Brain microvascular endothelial cell (primary cell): ENCODE data around the gene ATXN7.
A peak's percentile ranks its signal among the peaks of the same experiment; 100 is the strongest.

ENCODE experiments used
- DNase-seq: peaks from one replicate; pipeline ENCODE4 v3.0.0-alpha.2; 2020
- H3K27ac ChIP-seq: fragments of 250-450 bp; sonication (Bioruptor Pico); 2 replicates; pipeline ENCODE4 v1.5.1; 2020; ENCODE audit warnings: mild to moderate bottlenecking, moderate library complexity
- H3K27me3 ChIP-seq: fragments of 250-450 bp; sonication (Bioruptor Pico); replicated peaks from 2 replicates; pipeline ENCODE4 v1.5.1; 2020; ENCODE audit warnings: mild to moderate bottlenecking
- H3K36me3 ChIP-seq: fragments of 250-450 bp; sonication (Bioruptor Pico); replicated peaks from 2 replicates; pipeline ENCODE4 v1.5.1; 2020; ENCODE audit warnings: mild to moderate bottlenecking
- H3K4me3 ChIP-seq: 2 replicates; pipeline ENCODE4 v1.5.1; 2011; ENCODE audit warnings: low read depth, mild to moderate bottlenecking, control low read depth, low read length, moderate library complexity
- CTCF ChIP-seq: IDR thresholded peaks from 2 replicates; pipeline ENCODE4 v1.5.1; 2011; ENCODE audit warnings: low read depth, mild to moderate bottlenecking, moderate library complexity, low read length, control low read depth, inconsistent platforms; ENCODE audit errors: missing control alignments
- in situ Hi-C: cut with HindIII; loops from 2 replicates; pipeline ENCODE4 v1.10.0; 2017; ENCODE audit warnings: low sequenced_read_pairs, low pct_ligation_motif_present

ATXN7 gene

DNA sequence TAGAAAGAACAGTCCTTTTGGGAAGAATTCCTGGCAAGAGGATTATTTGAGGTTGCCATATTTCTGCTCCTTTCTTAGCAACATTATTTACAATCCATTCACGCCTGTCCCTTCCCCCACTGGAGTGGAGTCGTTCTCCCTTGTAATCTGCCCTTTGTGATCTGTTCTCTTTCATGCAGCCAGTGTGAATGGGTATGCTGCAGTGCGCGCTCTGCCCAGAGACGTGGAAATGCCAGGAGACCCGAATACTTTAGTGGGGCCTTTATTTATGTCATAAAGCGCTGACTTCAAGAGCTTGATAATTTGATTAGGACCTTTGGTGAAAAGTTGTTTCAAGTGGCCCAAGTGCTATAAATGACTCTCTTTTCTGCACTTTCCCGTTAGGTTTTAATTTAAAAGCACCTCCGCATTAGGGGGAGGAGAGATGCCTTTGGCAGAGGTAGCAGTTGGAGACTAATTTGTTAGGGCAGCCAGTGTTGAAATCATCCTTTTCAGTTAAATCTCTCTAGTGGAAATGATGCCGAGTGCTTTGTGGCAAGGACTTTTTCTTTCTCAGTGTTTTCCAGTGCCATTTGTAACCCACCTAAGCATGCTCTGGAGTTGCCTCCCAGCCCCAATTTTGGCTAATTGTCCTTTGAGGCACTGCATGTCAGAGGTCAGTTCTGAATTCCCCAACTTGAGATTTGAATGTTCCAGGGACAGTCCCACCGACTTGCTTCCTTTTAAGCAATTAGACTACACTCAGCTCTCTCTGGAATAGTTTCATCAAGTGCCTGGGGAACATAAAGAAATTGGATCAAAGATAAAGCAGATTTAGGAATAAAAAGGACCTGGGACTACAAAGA lies 107.2 kb downstream of the ATXN7 start:
- no peak overlapping the region for H3K27ac ChIP-seq

GRCh38 chr3:63972196-63972595 lies 108.5 kb downstream of the ATXN7 start:
- peak overlapping the region; percentile 60 for H3K27ac ChIP-seq
- no peaks in the 10 kb centered on the region for H3K27me3 ChIP-seq
- TF ChIP-seq CTCF, result no peak
- DNase-seq, result peak; percentile 87
- H3K4me3 ChIP-seq, result no peak overlapping the region
- H3K36me3 ChIP-seq, result no peaks in the 10 kb centered on the region
- in situ Hi-C loops, result no loop called here

More for the DNA sequence above, 107.2 kb downstream of the ATXN7 start:
- TF ChIP-seq CTCF, result no peak
- Histone ChIP-seq H3K27me3 (no peaks in the 10 kb centered on the region), H3K4me3 (no peak overlapping the region), H3K36me3 (no peaks in the 10 kb centered on the region)
- no peak for DNase-seq
- in situ Hi-C loops, result no loop called here

- DNase-seq, result no peak
- no peak overlapping the region for H3K4me3 ChIP-seq
- TF ChIP-seq CTCF, result no peak
- in situ Hi-C loops, result no loop called here
- peak overlapping the region; percentile 60 for H3K27ac ChIP-seq
- H3K36me3 ChIP-seq, result no peaks in the 10 kb centered on the region
- H3K27me3 ChIP-seq, result no peaks in the 10 kb centered on the region
Observed at GRCh38 chr3:63972987-63973386, 109.3 kb downstream of the ATXN7 start.

DNA sequence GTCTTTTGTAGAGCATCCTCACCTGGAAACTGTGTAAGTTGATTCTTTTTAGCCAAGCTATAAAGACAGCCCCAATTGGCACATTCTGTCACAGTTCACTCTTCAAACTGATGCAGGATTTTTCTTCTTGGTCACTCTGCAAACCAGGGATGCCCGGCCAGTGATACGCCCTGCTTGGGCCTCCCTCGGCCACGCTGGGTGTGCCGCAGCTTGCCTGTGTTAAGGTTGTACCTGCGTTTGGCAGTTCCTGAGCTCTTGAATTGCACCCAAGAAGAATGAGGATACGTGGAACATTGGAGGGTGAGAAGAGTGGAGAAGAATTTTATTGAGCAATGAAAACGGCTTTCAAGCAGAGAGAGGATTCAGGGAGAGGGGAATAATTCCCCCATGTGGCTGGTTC lies 109.7 kb downstream of the ATXN7 start:
- Histone ChIP-seq H3K27me3 (no peaks in the 10 kb centered on the region), H3K4me3 (no peak overlapping the region), H3K27ac (no peak overlapping the region), H3K36me3 (no peaks in the 10 kb centered on the region)
- no peak for TF ChIP-seq CTCF
- DNase-seq, result no peak
- in situ Hi-C loops, result no loop called here

GRCh38 chr3:63974451-63974850 lies 110.8 kb downstream of the ATXN7 start:
- no peaks in the 10 kb centered on the region for H3K36me3 ChIP-seq
- TF ChIP-seq CTCF, result no peak
- no peaks in the 10 kb centered on the region for H3K27me3 ChIP-seq
- H3K4me3 ChIP-seq, result no peak overlapping the region
- H3K27ac ChIP-seq, result no peak overlapping the region
- DNase-seq, result no peak
- in situ Hi-C loops, result no loop called here

- TF ChIP-seq CTCF, result no peak
- no peak overlapping the region for H3K4me3 ChIP-seq
- H3K27ac ChIP-seq, result peak overlapping the region; percentile 86
- H3K27me3 ChIP-seq, result no peaks in the 10 kb centered on the region
- peak; percentile 80 for DNase-seq
- H3K36me3 ChIP-seq, result peaks cover 2% of the 10 kb centered on the region
- in situ Hi-C loops, result no loop called here
Observed at GRCh38 chr3:63975723-63976122, 112.1 kb downstream of the ATXN7 start.
